SK-MEL-5 (cell line): Measurements from ENCODE around the gene OR5B2. TPM values are rescaled to one million over a fixed set of nuclear protein-coding genes. Genes with fewer than 3 reads are reported as not detected.
"Not testable (repeated sequence)": the region's sequence is repeated elsewhere in the genome, so short reads cannot be mapped to it uniquely, and the experiment has no call there.

Experiments
- DNase-seq: peaks from one replicate; pipeline ENCODE4 v3.0.0-alpha.2; 2016; ENCODE audit warnings: low read depth, low spot score
- in situ Hi-C: cut with HindIII; loops from 2 replicates; pipeline ENCODE4 v1.10.0; 2016; ENCODE audit warnings: low sequenced_read_pairs, high pct_unique_total_duplicates, low pct_unique_long_range_greater_than_20kb
- polyA plus RNA-seq, 2 experiments: library from polyadenylated mRNA; depleted of rRNA; stranded (reverse); fragments of >200 nt; gene quantifications; 2 replicates each; pipeline ENCODE4 v1.2.3, GENCODE V29; 2015
- total RNA-seq: library from RNA; depleted of rRNA; stranded (reverse); fragments of >200 nt; shearing (Covaris generic); gene quantifications from 2 replicates; pipeline ENCODE4 v1.2.3, GENCODE V29; 2014; rRNA removed

OR5B2 gene
- not detected in 2 replicates for total RNA-seq
- polyA plus RNA-seq (2015; cell fraction: cytosol; rRNA removed): not detected in 2 replicates
- polyA plus RNA-seq (2015; cell fraction: nucleus; rRNA removed): not detected in 2 replicates

DNA sequence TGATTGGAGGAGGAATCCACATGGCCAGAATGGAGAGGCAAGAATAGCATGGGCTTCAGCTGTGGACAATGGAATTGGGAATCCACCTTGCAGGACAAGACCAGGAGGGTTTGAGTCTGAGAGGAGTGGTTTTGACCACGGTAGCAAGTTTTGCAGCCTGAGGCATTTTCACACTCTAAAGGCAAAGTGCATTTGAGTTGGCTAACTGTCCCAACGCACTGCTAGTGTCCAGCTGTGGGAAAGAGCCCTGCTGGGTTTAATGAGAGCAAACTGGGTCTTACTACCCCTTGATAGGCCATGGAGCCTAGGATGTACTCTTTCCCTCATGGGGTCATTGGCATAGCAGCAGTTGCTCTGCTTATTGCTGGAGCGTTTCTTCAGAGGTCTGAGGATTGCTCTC, at the start of gene OR5B2:
OR5B2 (minus strand) TSS at position 101 of the 400 bp plus-strand sequence. CDS start 4,860 bp downstream, outside the sequence.
- in situ Hi-C loops: no loop called here
- DNase-seq: no peak

GRCh38 chr11:58471892-58472291, 44.0 kb upstream of the OR5B2 start:
- in situ Hi-C loops: no loop called here

DNA sequence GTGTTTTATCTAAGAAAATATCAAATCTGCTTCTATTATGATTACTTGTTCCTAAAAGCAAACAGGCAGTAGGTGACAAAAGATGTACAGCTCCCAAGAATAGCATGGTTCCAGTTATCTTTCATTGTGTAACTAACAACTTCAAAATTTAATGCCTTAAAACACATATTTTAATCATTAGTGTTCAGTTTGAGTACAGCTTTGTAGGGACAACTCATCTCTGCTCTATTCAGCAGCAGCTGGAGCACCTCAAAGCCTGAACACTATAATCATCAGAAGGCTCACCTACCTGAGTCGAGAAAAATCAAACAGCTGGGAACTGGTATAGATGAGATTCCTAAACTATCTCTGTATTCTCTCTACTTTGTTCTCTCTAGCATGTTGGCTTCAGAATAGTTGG, 38.4 kb upstream of the OR5B2 start:
- no peak for DNase-seq
- in situ Hi-C loops: no loop called here

More at GRCh38 chr11:58471892-58472291, 44.0 kb upstream of the OR5B2 start:
- no peak for DNase-seq

GRCh38 chr11:58465690-58466089, 37.8 kb upstream of the OR5B2 start:
- in situ Hi-C loops: no loop called here

DNA sequence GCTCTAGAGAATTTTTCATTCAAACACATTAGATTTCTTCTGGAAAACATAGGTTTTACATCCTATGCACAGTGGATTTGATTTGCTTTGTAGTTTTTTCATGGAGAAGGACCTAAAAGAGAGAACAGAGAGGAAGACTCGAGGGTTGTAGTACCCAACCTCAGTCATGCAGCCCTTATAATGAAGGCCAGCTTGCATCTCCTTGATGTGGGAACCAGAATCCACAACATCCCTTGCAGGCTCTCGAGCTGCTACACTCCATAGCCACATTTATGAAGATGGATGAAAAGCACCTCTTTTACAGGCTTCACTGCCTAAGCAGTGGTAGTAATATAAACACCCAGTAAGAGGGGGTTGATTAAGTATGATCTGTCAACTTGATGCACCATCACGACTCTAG, 23.7 kb upstream of the OR5B2 start:
- in situ Hi-C loops: no loop called here
- DNase-seq: no peak

More at GRCh38 chr11:58465690-58466089, 37.8 kb upstream of the OR5B2 start:
- DNase-seq: no peak

DNA sequence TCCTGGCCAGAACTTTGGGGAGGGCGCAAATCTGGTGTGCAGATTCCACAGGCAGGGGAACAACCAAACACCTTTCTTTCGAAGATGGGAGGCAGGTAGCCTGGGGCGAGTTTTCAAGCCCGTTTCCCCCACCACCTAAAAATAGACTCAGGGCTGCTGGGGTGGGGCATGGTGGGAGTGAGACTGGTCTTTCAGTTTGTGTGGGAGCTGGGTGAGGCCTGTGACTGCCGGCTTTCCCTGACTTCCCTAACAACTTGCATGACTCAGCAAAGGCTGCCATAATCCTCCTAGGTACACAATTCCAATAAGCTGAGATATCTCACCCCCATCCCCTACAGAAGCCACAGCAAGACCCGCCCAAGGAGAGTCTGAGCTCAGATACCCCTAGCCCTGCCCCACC, 18.4 kb upstream of the OR5B2 start:
- DNase-seq: no peak
- in situ Hi-C loops: no loop called here

DNA sequence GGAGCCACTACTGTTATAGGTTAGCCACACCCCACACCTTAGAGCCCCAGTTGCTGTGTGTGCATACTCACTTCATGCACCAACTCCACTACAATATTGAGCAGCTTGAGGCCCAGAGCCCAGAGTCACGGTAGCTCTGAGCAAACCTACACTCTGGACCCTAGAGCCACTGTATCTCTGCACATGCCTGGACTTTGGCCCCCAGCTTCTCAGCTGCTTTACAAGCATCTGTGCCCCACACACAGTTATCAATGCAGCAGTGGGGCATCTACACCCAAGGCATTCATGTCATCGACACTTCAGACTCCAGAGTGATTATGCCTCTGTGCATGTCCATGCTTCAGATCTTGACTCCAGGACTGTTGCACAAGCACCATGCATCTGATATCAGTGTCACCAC, 16.4 kb upstream of the OR5B2 start:
- in situ Hi-C loops: no loop called here
- no peak for DNase-seq

DNA sequence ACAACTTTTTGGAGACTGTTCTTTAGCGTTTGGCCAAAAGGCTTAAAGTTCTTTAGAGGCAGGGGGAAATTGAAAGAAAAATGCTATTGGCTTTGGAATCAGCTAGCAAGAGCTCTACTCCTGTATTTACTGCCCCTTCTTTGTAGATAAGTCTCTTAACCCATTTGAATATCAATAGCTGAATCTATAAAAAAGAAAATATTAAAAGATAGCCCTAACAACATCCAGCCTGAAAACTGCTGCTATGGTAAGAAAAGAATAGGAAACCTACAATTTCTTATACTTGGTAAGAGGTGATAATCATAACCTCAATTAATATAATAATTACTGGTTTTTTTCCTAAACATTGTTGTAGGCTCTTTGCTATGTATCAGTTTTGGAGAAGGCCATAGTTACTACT, 14.2 kb upstream of the OR5B2 start, which contains the start of gene OR5B12:
OR5B12 (minus strand) TSS at position 101 of the 400 bp plus-strand sequence. CDS start 2,085 bp downstream, outside the sequence.
- in situ Hi-C loops: no loop called here
- no peak for DNase-seq

DNA sequence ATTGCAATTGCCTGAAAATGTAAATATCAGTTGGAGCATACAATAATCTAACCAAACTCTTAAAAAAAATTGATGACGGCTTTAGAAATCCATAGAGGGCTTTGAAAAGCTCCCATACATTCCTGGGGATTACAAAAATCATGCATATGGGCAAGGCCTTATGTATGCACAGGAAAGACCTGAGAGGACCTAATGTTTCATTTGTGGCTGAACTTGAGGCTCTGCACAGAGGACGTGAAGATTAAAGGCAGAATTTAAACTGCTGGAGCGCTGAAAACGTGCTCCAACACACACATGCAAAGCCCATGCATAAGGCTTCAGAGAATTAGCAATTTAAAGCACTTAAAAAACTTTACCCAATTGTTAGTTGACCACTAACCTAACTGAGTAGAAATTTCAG, 10.6 kb upstream of the OR5B2 start:
- in situ Hi-C loops: no loop called here
- no peak for DNase-seq

GRCh38 chr11:58434217-58434616, 6.3 kb upstream of the OR5B2 start:
- in situ Hi-C loops: no loop called here
- DNase-seq: no peak

DNA sequence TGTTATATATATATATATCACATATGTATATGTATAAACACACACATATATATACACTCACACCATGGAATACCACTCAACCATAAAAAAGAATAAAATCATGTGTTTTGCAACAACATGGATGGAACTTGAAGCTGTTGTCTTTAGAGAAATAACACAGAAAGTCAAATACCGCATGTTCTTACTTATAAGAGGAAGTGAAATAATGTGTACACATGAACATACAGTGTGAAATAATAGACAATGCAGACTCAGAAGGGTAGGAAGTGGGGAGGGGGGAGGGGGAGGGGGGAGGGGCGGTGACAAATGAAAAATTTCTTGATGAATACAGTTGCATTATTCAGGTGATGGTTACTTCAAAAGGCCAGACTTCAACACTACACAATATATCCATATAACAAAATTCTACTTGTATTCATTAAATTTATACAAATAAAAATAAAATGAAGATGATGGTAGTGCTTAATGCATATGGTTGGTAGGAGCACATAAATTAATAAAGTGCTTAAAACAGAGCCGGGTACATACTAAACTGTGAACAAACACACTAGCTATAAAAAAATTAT, 5.8 kb upstream of the OR5B2 start:
- DNase-seq: no peak
- in situ Hi-C loops: no loop called here

DNA sequence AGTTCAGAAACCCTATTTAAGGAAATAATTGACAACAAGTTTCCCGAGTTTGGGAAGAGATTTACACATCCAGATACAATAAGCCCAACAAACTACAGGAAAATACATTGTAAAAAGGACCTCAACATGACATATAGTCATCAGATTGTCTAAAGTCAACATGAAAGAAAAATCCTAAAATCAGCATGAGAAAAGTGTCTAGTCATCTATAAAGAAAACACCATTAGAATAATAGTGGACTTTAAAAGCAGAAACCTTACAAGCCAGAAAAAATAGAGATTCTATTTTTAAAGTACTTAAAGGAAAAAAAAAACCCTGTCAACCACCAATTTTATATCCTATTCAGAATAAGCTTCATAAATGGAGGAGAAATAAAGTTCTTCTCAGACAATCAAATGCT, 1.4 kb upstream of the OR5B2 start:
- DNase-seq: no peak
- in situ Hi-C loops: no loop called here

DNA sequence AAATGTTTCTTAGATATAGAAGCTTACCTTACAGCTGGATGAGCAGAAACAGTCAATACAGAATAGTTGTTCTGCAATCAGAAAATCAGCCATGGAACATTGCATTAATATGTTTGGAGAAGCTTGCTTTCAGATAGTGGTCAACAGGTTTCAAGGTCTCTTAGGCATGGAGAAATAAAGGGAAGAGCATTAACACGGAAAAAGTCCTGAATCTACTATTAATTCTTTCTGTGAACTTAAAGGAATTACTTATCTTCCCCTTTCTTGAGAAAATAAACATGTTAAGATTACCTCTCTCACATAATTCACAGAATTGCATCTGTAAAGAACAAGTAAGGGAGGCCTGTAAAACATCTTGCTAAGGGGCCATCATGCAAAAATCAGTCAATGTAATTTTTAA, 21.1 kb downstream of the OR5B2 start, which contains the start of gene OR5B3:
OR5B3 (minus strand) TSS at position 101 of the 400 bp plus-strand sequence. CDS start 3,465 bp downstream, outside the sequence.
- in situ Hi-C loops: no loop called here
- no peak for DNase-seq

DNA sequence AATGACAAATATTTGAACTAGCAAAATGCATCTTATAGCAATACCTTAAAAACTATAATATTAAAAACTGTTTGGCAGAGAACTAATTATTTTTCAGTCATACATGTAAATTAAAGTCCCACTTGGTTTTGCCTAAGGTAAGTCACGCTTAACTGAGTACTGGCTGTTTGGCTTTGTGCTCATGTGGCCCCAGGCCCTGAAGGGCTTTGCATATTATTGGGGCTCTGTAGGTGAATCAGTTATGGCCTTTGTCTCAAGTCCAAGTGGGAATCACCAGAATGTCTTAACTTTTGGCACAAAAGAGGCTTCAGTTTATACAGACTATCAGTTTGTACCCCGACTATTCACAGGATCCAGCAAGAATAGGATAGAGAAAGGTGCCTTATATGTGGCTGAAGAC, 28.3 kb downstream of the OR5B2 start:
- in situ Hi-C loops, DNase-seq: not testable (repeated sequence)

DNA sequence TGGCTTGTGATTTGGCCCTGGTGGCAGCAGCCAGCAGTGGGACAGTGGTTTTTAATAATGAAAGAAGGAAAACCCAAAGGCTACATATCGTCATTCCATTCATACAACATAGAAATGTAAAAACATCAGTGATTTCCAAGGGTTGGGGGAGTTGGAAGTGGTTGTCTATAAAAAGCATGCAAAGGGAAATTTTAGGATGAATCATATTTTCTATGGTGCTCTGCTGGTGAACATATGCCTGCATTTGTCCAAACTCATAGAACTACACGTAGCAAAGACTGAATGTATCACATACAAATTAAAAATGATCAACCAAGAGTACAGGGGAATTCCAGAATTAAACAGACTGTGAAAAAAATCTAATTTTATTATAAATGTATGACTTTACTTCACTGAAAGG, 32.3 kb downstream of the OR5B2 start:
- DNase-seq: no peak
- in situ Hi-C loops: no loop called here

- DNase-seq: peak; percentile 1
- in situ Hi-C loops: no loop called here
These were observed 33.7 kb downstream of the OR5B2 start for GRCh38 chr11:58394195-58394594.

DNA sequence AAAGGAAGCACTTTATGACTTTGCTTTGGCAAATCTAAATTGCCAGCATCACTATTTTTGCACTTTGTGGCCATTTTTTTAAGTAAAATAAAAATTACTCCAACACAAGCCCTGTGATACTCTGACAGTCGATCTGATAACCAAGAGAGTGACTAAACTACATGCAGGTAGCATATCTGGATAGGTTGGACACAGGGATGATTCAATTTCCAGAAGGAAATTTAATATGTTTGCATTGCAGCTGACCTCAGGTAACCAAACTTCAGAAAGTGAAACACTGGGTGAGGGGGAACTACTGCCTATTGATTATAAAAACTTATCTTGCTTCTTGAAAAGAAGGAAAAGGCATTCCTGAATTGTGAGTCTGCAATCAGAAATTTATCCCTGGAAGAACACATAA, 35.2 kb downstream of the OR5B2 start:
- in situ Hi-C loops: no loop called here
- DNase-seq: no peak

DNA sequence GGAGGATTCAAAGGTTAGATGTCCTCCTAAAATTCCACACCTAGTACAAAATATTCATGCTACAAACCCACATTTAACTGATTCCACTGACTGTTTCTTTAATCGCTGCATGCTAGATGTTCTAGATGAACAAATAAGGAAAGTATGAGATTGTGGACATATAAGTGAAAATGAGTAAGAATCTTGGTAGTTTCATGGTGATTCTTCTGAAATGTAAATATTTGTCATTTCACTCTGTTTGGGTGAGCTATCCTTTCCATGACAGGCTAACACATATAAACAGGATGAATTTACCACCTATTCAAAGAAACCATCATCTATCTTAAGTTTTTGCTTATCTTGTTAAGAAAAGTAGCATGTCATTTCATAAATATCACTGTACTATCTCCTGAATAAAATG, 36.0 kb downstream of the OR5B2 start:
- DNase-seq: no peak
- in situ Hi-C loops: no loop called here

DNA sequence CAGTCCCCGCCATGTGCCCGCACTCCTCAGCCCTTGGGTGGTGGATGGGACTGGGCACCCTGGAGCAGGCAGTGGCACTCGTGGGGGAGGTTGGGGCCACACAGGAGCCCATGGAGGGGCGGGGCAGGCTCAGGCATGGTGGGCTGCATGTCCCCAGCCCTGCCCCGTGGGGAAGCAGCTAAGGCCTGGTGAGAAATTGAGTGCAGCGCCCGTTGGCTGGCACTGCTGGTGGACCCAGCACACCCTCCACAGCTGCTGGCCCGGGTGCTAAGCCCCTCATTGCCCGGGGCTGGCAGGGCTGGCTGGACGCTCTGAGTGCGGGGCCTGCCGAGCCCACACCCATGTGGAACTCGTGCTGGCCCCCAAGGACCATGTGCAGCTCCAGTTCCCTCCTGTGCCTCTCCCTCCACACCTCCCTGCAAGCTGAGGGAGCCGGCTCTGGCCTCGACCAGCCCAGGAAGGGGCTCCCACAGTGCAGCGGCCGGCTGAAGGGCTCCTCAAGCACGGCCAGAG, 37.3 kb downstream of the OR5B2 start:
- in situ Hi-C loops: no loop called here
- no peak for DNase-seq
